ENCODE measurements around the gene MICOS13.
"Not testable (repeated sequence)": the region's sequence is repeated elsewhere in the genome, so short reads cannot be mapped to it uniquely, and the experiment has no call there.

MICOS13 gene

DNA sequence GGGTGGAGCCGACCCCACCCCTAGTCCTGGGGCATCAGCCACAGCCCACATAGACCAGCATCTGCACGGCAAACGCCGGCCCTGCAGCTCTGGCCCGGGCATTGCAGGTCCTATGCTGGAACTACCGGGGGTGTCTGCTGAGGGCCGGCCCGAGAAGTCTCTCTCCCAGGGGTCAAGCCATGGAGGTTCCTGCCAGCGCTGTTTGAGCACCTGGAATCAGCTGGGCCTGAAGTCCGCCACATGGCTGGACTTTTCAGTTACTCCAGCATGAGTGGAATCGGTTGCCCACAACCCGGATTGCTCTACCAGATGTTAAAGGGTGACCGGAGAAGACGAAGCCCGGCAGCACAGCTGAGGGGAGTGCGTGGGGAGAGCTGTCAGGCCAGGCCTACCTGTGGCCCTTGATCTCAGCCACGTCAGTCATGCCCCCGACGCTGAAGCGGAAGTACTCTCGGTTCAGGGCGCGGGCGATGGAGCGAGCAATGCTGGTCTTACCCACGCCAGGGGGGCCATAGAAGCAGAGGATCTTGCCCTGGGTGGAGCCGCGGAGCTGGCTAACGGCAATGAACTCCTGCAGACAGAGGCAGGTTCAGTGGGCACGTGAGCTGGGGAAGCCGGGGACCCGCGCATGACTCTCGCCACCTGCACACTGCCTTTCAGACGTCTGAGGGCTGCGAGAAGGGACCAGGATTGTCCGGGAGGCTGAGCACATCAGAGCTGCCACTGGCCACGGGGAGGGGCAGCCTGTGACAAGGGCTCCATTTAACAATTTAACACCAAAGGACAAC lies 18.5 kb upstream of the MICOS13 start:
- no peak for DNase-seq

GRCh38 chr19:5697890-5698634 lies 17.7 kb upstream of the MICOS13 start:
- no peak for DNase-seq

DNA sequence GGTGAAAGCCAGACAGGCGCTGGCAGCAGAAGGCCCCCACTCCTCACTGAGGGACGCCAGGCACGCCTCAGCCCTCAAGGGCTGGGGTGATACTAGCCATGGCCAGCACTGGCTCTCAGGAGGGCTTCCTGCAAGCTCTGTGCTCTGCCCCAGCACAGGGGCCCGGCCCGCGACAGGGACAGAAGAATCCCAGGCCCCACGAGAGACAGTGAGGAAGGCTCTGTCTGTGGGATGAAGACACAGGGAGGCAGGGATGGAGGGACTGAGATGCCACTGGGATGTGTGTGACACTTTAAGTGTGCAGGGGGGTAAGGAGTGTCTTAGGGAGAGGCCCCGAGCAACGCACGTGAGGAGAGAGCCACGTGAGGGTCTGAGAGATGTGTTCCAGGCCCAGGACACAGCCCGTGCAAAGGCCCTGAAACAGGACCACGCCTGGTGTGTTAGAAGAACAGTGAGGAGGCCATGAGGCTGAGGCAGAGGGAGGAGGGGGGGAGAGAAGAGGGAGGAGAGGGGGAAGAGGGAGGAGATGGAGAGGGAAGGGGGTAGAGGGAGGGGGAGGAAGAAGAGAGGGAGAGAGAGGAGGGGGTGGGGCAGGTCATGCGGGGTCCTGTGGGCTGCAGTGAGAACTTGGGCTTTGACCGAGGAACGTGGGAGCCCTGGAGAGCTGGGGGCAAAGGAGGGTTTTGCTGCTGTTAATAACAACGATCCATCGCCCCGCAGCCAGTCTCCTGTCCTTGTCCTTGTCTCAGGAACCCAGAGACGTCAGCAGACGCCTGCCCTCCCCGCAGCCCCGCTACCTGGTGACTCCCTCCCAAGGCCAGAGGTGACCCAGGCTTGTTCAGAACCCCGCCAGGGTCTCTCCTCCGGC lies 16.9 kb upstream of the MICOS13 start:
- DNase-seq: no peak

DNA sequence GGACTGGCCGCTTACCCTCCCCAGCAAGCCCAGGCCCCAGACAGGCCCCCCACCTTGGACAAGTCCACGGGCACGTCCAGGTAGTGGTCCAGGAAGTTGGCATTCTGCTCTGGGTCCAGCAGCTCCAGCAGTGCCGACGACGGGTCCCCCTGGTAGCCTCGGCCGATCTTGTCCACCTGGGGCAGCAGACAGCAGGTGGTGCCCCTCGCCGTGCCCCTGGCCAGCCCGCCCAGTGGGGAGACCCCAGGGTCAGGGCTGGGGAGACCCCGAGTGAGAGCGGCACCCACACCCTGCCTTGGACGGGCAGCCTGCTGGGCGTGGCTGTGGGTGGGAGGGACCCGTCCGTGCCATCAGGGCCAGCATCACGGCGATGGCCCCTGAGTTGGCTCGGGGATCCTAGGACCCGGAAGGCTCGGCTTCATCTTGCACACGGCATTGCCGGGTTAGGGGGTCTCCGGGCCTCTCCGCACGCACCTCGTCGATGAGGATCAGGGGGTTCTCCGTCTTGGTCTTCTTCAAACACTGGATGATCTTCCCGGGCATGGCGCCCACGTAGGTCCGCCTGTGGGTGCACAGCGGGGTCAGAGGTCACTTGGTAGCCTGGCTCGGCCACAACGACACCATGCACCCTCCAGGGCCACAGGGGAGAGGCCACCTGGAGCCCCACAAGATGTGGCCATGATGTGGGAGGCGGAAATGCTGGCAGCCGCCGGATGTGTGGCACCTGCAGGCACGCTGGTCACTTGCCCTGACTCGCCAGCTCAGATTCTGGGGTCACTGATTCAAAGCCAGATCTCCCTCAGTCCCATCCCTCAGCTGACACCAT lies 16.1 kb upstream of the MICOS13 start:
- DNase-seq: no peak

GRCh38 chr19:5695649-5696195 lies 15.4 kb upstream of the MICOS13 start:
- no peak for DNase-seq

GRCh38 chr19:5694956-5695648 lies 14.8 kb upstream of the MICOS13 start:
- no peak for DNase-seq

DNA sequence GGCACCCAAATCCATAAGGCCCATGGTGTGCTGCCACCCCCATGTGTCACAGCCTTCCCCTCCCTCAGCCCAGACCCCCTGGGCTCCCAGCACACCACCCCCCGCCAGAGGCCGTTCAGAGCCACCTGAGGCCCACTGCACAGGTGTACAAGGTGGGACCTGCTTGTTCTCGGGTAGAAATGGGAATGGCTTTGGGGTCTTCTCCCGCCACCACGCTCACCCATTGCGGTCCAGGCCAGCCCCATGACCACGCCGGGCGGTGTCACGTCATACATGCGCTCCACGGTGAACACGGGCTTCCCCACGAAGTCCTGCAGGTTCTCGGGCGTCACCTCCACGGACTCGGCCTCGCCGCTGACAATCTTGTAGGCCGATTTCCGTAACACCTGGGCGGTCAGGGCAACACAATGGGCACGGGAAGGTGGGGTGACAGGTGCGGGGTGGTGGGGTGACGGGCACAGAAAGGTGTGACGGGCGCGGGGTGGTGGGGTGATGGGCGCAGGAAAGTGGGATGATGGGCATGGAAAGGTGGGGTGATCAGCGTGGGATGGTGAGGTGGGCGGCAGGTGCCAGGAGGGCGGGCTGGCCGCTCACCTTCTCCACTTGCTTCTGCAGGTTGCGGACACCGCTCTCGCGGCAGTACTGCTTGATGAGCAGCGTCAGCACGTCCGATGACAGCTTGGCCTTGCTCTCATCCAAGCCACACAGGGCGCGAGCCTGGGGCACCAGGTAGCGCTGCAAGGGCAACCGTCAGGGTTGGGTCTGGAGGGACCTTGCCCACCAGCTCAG lies 14.0 kb upstream of the MICOS13 start:
- no peak for DNase-seq

GRCh38 chr19:5693195-5694166 lies 13.2 kb upstream of the MICOS13 start:
- no peak for DNase-seq

DNA sequence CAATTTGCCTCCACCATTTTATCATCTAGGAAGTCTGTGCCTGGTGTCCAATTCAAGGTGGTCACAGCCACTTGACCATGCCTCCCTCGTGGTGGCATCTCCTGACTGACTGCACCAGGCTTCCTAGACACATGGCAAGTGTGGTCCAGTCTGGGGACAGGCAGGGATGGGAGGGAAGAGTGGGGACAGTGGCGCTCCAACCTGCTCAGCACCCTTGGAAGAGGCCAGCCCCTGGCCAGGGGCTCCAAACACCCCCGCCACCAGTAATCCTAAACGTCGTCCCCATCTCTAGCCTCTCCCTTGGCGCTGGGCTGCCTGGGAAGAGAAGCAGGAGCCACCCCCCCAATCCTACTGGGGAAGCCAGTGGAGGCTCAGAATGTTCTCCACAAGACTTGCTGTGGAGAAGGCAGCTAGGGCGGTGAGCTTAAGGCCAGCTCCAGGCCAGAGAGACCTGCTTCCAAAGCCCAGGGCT lies 12.4 kb upstream of the MICOS13 start:
- DNase-seq: no peak

DNA sequence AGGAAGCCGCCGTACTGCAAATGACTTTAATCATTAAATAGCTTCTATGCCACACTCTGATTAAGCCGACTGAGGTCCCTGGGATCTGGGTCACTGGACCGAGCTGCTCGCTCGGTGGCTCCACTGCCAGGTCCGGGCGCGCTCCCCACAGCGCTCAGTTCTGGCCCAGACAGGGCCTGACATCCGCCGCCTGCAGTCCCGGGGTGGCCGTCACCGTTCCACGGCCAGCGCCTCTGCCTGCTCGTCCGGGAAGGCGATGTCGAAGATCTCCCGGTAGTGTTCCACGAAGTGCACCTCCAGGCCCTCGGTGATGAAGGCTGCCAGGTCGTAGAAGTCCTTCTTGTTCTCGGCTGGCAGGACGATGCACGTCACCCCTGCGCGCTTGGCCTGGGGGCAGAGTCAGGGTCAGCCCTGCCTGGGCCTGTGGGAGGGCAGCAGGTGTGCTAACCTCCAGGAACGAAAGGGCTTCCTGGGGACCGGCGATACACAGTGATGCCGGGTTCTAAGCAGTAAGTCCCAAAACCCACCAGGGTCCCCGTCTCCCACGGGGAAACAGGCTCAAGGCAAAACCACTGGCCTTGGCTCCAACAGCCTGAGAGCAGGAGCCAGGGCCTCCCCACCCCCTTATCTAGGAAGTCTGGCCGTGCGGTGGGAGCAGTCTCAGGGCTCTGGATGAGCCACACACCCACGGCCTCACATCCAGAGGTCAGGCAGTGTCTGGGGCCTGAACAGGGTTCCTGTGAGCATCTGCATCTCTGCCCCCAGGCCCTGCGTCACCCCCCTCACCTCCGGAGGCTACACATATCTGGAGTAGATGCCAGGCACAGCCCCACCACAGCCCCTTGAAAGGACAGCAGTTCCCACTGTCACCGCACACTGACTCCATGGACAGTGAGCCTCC lies 11.8 kb upstream of the MICOS13 start:
- DNase-seq: no peak

DNA sequence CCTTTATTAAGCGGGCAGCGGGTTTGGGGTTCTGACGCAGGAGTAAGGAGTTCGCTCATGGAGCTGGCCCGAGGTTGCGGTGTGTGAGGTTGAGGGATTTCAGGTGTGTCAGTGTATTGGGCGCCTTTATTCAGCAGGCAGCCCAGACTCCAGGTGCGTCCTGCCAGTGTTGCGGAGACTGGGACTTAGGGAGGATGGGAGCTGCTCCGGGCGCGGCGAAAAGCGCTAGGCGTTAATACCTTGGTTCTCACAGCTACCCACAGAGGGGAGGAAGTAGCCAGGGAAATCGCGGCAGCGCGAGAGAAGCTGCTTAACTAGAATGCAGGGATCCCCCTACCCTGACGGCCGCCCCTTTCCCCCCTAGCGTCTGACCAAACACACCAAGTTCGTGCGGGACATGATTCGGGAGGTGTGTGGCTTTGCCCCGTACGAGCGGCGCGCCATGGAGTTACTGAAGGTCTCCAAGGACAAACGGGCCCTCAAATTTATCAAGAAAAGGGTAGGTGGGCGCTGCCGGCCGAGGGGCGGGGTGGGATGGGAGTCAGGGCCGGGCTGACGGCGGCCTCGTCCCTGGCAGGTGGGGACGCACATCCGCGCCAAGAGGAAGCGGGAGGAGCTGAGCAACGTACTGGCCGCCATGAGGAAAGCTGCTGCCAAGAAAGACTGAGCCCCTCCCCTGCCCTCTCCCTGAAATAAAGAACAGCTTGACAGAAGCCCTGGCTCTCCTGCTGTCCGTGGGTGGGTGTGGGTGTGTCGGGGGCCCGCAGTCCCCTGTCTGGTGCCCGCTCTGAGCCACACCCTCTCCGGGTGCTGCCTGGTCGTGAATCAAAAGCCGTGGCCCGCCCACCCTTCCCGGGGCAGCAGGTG lies 10.9 kb upstream of the MICOS13 start:
- DNase-seq: no peak

- peak; percentile 96 for DNase-seq
Observed at GRCh38 chr19:5690125-5690954, 10.0 kb upstream of the MICOS13 start, which contains the start of gene RPL36. TSS of gene RPL36 (plus strand) at chr19:5690295. CDS start at chr19:5690508, 213 bp downstream.

- DNase-seq: not testable (repeated sequence)
Observed at GRCh38 chr19:5688262-5688881, 8.1 kb upstream of the MICOS13 start.

DNA sequence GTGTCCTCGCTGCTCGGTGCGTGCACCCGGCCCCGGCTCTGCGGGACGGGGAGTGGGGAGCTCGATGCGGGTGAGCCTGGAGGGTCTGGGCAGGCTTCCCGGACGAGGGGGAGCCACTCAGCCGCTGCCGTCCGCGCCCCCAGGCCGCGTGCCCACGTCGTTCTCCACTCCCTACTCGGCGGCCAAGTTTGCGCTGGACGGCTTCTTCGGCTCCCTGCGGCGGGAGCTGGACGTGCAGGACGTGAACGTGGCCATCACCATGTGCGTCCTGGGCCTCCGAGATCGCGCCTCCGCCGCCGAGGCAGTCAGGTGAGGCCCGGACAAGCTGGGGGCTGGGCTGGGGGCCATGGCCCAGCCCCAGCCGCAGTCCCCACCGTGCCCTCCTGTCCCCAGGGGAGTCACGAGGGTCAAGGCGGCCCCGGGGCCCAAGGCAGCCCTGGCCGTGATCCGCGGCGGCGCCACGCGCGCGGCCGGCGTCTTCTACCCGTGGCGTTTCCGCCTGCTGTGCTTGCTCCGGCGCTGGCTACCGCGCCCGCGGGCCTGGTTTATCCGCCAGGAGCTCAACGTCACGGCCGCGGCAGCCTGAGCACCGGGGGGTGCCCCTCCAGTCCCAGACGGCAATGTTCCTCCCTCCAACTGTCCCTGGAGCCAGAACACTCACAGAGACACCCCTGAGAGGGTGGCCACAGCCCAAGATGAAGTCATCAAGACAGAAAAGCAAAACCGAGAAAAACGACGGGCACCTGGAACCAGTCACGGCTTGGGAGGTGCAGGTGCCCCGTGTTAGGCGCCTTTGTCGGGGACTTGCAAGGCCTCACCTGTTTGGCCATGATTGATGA lies 7.3 kb upstream of the MICOS13 start:
- no peak for DNase-seq

Measured in NCI-H2107 (cell line).